GM12878 (cell line): Measurements from ENCODE around the gene GPRC5B. TPM values are rescaled to one million over a fixed set of nuclear protein-coding genes. Genes with fewer than 3 reads are reported as not detected.

Source experiments
- EGR1 ChIP-seq, 2 experiments: IDR thresholded peaks; 1 replicate in 1 of 2; 2 replicates in 1 of 2; pipeline ENCODE4 v1.6.1; 2011 to 2012; ENCODE audit warnings: low read depth in 2 of 2, low read length in 2 of 2, borderline replicate concordance in 1 of 2, mild to moderate bottlenecking in 1 of 2, moderate library complexity in 1 of 2
- FOS ChIP-seq: IDR thresholded peaks from 3 replicates; pipeline ENCODE4 v1.6.1; 2011; ENCODE audit warnings: borderline replicate concordance; ENCODE audit not compliant: insufficient read length; ENCODE audit errors: extremely low read depth
- PAX8 ChIP-seq: fragments of 450-650 bp; IDR thresholded peaks from 2 replicates; pipeline ENCODE4 v1.6.1; 2017; ENCODE audit warnings: mild to moderate bottlenecking, moderate library complexity
- RAD51 ChIP-seq: fragments of 450-650 bp; IDR thresholded peaks from 2 replicates; pipeline ENCODE4 v1.6.1; 2016; ENCODE audit warnings: moderate library complexity, mild to moderate bottlenecking, inconsistent platforms
- SMAD1 ChIP-seq: fragments of 450-650 bp; IDR thresholded peaks from 2 replicates; pipeline ENCODE4 v1.6.1; 2018; ENCODE audit warnings: mild to moderate bottlenecking, low read depth; ENCODE audit not compliant: partially characterized antibody
- ZBTB33 ChIP-seq: fragments of 450-650 bp; IDR thresholded peaks from 2 replicates; pipeline ENCODE4 v1.6.1; 2017; ENCODE audit warnings: mild to moderate bottlenecking
- polyA plus RNA-seq, 11 experiments: library from polyadenylated mRNA; depleted of rRNA in 4 of 11; unstranded in 6 of 11; stranded (reverse) in 5 of 11; fragments of >200 nt; fragmentation: Nextera tagmentation in 4 of 11; fragmentation: Illumina TruSeq in 1 of 11; extraction: Ambion mirVana in 4 of 11; extraction: Trizol in 1 of 11; gene quantifications; 1 replicate in 1 of 11; 2 replicates in 10 of 11; pipeline versions ENCODE4 v1.2.1 to v1.2.3, GENCODE V29; 2011 to 2016; ENCODE audit warnings: inconsistent platforms in 2 of 11, missing spikeins in 2 of 11, low read depth in 1 of 11
- total RNA-seq, 4 experiments: library from RNA; depleted of rRNA in 3 of 4; stranded (reverse); fragments of >200 nt in 3 of 4; fragmentation: Illumina TruSeq in 1 of 4; extraction: Trizol in 1 of 4; gene quantifications; 2 replicates each; pipeline versions ENCODE4 v1.2.1 to v1.2.3, GENCODE V29; 2013 to 2021
- TF ChIP-seq, protein P1 (sequence below): fragments of 150-350 bp; IDR thresholded peaks from 2 replicates; pipeline ENCODE4 v1.6.1; 2014; ENCODE audit warnings: mild to moderate bottlenecking, low read depth, low read length
- TF ChIP-seq, protein P2 (sequence below): fragments of 450-650 bp; IDR thresholded peaks from 2 replicates; pipeline ENCODE4 v1.6.1; 2017; ENCODE audit warnings: mild to moderate bottlenecking, low read depth, inconsistent platforms; ENCODE audit not compliant: poor library complexity, severe bottlenecking

GPRC5B gene
- total and polyA plus RNA-seq, 10 of the 15 experiments (the other 5 are each of a cell fraction or from before 2014, with no cell fraction given) = 0.01 to 0.42 (median 0.15) TPM; not detected in 2

- no peak for TF ChIP-seq ZBTB33
- TF ChIP-seq, protein P1, sequence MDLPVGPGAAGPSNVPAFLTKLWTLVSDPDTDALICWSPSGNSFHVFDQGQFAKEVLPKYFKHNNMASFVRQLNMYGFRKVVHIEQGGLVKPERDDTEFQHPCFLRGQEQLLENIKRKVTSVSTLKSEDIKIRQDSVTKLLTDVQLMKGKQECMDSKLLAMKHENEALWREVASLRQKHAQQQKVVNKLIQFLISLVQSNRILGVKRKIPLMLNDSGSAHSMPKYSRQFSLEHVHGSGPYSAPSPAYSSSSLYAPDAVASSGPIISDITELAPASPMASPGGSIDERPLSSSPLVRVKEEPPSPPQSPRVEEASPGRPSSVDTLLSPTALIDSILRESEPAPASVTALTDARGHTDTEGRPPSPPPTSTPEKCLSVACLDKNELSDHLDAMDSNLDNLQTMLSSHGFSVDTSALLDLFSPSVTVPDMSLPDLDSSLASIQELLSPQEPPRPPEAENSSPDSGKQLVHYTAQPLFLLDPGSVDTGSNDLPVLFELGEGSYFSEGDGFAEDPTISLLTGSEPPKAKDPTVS = no peak
- no peak for TF ChIP-seq RAD51
- TF ChIP-seq, protein P2, sequence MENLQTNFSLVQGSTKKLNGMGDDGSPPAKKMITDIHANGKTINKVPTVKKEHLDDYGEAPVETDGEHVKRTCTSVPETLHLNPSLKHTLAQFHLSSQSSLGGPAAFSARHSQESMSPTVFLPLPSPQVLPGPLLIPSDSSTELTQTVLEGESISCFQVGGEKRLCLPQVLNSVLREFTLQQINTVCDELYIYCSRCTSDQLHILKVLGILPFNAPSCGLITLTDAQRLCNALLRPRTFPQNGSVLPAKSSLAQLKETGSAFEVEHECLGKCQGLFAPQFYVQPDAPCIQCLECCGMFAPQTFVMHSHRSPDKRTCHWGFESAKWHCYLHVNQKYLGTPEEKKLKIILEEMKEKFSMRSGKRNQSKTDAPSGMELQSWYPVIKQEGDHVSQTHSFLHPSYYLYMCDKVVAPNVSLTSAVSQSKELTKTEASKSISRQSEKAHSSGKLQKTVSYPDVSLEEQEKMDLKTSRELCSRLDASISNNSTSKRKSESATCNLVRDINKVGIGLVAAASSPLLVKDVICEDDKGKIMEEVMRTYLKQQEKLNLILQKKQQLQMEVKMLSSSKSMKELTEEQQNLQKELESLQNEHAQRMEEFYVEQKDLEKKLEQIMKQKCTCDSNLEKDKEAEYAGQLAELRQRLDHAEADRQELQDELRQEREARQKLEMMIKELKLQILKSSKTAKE = no peak
- no peak for TF ChIP-seq EGR1 (IDR thresholded peaks at IDR 0.05; ENCODE audit: borderline replicate concordance in 1 of 2, low read depth in 2 of 2, low read length in 2 of 2)
- TF ChIP-seq PAX8 = no peak
- TF ChIP-seq SMAD1 = no peak
- no peak for TF ChIP-seq FOS
These were observed 28.0 kb upstream of the GPRC5B start (continued) for GRCh38 chr16:19912455-19913339.
